HTR-8/SVneo (cell line): Measurements from ENCODE around the gene ITGA7.

ENCODE experiments used
- DNase-seq: peaks from one replicate; pipeline ENCODE4 v3.0.0; 2011; ENCODE audit warnings: low spot score, mixed read lengths; ENCODE audit not compliant: insufficient read length
- FAIRE-seq: peaks from 2 replicates; lab custom pipeline; 2011; peaks lifted over from hg19 to GRCh38; lab: Jason Lieb, UNC

Gene ITGA7, protein sequence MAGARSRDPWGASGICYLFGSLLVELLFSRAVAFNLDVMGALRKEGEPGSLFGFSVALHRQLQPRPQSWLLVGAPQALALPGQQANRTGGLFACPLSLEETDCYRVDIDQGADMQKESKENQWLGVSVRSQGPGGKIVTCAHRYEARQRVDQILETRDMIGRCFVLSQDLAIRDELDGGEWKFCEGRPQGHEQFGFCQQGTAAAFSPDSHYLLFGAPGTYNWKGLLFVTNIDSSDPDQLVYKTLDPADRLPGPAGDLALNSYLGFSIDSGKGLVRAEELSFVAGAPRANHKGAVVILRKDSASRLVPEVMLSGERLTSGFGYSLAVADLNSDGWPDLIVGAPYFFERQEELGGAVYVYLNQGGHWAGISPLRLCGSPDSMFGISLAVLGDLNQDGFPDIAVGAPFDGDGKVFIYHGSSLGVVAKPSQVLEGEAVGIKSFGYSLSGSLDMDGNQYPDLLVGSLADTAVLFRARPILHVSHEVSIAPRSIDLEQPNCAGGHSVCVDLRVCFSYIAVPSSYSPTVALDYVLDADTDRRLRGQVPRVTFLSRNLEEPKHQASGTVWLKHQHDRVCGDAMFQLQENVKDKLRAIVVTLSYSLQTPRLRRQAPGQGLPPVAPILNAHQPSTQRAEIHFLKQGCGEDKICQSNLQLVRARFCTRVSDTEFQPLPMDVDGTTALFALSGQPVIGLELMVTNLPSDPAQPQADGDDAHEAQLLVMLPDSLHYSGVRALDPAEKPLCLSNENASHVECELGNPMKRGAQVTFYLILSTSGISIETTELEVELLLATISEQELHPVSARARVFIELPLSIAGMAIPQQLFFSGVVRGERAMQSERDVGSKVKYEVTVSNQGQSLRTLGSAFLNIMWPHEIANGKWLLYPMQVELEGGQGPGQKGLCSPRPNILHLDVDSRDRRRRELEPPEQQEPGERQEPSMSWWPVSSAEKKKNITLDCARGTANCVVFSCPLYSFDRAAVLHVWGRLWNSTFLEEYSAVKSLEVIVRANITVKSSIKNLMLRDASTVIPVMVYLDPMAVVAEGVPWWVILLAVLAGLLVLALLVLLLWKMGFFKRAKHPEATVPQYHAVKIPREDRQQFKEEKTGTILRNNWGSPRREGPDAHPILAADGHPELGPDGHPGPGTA

GRCh38 chr12:55707841-55708694 is at the start of gene ITGA7:
TSS of gene ITGA7 (minus strand) at chr12:55707904. CDS start at chr12:55707682, 222 bp downstream.
- peak; percentile 82 for FAIRE-seq
- DNase-seq = peak; percentile 84

DNA sequence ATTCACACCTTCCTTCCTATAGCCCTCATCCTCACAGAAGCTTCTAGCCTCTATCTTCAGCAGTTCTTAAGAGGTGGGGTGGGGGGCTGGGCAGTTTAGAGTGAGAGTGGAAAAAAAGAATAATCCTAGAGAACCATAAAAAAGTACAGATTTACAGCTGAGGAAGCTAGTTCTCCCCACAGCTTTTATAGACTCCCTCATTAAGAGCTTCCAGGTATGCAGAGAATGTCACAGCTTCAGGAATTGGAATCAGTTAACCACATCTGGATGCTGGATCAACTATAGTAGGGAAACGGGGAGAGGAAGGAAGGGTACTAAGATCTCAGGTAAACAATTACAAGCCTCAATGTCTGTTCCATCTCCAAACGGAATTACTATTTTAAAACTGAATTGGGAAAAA is 47.5 kb upstream of the ITGA7 start:
- FAIRE-seq (no peak), DNase-seq (no peak)

DNA sequence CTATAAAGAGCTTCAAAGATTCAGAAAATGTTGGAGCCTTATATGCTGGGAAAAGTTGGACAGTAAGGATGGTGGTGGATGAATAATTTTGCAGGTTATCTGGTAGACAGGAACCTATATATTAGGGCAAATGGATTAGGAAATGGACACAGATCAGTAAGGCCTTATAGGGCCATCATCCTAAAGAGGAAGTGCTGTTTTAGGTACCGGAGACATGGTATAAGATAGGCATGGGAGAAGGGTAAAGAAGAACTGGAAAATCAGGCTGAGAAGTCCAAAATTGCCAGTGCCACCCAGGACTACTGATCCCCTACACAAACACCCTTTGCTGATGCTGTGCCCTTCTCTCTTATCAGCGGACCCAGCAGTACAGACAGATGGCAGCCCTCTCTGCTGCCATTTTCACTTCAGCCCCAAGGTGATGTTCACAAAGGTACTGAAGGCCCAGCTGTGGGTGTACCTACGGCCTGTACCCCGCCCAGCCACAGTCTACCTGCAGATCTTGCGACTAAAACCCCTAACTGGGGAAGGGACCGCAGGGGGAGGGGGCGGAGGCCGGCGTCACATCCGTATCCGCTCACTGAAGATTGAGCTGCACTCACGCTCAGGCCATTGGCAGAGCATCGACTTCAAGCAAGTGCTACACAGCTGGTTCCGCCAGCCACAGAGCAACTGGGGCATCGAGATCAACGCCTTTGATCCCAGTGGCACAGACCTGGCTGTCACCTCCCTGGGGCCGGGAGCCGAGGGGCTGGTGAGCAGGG is 40.7 kb upstream of the ITGA7 start:
- no peak for DNase-seq
- no peak for FAIRE-seq

GRCh38 chr12:55746913-55747231 is 39.2 kb upstream of the ITGA7 start:
- FAIRE-seq = no peak
- DNase-seq = no peak

- FAIRE-seq (no peak), DNase-seq (no peak)
Observed at GRCh38 chr12:55746174-55746912, 38.6 kb upstream of the ITGA7 start.

DNA sequence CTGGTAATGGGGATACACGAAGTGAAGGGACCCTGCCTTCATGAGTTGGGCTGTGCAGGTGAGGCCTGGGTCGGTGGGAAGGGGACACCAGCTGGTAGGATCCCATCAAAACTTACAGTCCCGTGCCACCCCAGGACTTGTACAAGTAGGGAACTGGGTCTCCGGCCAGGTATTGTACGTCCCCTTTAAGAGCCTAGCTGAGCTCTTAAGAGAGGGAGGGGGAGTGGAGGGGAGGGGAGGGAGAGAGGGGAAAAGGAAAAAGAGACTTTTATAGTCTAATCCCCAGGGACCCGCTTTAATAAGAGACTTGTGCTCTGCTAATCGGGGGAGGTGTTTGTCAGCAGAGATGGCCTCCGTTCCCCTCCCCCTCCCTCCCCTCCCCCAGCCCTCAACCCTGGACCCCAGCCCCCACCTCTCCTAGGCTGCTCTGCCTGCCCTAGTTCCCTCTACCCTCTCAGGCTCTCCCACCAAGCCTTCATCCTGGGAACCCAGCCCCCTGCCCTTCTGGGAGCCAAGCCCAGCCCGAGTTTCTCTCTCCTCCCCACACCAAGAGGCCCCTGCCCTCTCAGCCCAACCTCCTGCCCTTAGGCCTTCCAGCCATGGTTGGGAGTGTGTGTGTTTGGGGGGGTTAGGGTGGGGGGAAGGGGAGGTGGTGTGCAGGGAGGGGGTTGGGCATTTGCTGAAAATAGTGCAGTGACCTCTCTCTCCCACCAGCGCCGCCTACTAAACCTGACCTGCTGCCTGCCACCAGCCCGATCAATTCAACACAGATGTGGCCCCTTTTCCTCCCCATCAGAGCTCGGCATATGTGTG is 37.9 kb upstream of the ITGA7 start:
- no peak for DNase-seq
- no peak for FAIRE-seq

GRCh38 chr12:55744340-55745030 is 36.8 kb upstream of the ITGA7 start:
- no peak for FAIRE-seq

GRCh38 chr12:55743406-55744339 is 36.0 kb upstream of the ITGA7 start:
- FAIRE-seq (peak; percentile 49), DNase-seq (no peak)

More at GRCh38 chr12:55744340-55745030, 36.8 kb upstream of the ITGA7 start:
- DNase-seq = no peak

DNA sequence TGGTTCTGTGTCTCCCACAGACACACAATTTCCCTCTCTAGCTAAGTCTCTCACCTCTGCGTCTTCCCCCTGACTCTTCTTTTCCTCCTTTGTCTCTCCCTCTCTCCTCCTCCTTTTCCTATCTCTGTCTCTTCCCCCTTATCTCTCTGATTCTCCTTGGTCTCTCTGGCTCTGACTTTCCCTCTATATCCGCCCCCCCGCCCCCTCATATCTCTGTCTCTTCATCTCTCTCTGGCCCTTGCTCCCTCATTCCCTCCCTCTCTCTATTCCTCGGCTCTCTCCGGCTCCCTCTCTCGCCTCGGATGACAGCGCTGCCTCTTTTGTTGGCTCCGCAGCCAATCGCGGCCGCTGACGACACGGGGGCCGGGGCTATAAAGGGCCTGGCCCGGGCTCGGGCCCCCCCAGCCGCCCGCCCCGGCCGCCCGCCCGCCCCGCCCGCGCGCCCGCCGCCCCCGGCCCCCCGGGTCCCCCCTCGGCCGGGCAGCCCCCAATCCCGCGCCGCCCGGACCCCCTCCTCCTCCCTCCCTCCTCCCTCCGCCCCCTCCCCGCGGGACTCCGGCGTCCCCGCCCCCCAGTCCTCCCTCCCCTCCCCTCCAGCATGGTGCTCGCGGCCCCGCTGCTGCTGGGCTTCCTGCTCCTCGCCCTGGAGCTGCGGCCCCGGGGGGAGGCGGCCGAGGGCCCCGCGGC is 35.2 kb upstream of the ITGA7 start, which contains the start of gene GDF11:
TSS of gene GDF11 (plus strand) at position 404 of the 687 bp plus-strand sequence. CDS start at position 599, 195 bp downstream.
- no peak for FAIRE-seq
- DNase-seq = peak; percentile 81

DNA sequence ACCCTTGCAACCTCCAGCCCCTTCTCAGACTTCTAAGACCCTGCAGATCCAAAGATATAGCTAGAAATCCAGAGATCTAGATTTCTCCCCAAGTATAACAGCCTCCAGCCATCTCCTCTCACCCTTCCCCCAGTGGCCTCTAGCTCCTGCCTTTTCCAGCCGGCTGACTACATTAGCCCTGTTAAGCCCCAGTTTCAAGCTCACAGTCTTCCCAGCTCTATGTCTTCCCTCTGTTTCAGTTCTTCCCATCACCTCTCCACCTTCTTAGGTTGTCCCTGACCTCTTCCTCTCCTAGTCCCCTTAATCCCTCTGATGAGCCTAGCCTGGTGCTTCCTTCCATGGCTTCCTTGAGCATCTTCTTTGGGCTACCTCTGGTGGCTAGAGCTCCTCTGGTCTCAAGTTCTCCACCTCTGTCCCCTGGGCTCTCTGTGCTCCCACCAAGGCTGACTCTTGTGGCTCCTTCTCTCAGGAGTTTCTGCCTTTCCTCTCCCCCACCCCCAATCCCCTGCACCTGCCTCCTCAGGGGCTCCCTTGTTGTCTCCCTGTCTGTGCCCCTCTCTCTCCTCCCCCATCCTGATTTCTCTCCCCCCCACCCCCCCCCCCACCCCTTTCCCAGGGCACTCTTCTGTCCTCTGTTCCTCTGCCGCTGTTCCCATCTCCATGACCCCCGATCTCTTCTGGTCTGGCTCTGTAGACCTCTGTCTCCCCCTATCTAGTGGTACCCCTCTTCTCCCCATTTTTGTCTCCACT is 34.4 kb upstream of the ITGA7 start:
- no peak for FAIRE-seq
- no peak for DNase-seq

DNA sequence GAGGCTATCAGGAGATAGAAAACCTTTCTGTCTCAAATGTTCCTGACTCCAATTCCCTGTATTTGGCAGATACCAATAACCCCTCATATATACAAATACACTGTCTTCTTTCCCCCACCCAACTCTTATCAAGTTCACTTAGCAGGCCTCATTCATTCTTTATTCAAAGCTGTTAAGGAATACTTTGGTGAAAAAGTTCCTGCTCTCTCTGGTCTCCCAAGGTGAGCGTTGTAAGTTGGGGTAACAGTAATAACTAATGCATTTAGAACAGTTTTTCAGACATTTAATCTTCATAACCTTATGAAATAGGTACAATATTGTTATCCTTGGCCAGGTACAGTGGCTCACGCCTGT is 31.3 kb upstream of the ITGA7 start:
- DNase-seq (no peak), FAIRE-seq (no peak)

- DNase-seq (peak; percentile 78), FAIRE-seq (peak; percentile 74)
Observed at GRCh38 chr12:55738123-55739024, 30.7 kb upstream of the ITGA7 start.

DNA sequence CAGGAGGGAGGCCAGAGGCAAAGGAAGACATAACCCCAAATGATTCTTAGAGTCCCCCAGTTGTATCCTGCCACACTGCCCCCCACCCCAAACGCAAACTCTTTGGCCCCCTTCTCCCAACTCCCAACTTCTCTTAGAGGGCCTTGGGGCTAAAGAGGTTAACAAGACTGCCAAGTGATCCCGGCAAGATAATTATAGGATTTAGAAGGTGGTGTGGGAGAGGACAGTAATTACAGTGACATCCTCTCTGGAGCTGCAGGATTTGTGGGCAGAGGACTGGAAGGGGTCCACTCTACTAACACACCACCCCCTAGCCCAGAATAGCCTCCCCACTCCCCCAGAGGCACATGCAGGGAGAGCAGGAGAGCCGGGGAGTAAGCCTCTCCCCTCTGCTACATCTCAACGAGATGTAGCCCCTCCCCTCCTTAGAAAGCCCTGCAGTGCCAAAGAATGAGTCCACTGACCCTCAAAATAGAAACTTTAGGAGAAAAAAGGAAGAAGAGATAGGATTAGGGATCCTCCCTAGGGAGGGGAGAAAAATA is 29.9 kb upstream of the ITGA7 start:
- FAIRE-seq (no peak), DNase-seq (no peak)
